ENCODE data around the gene ZNF581.

ZNF581 gene

DNA sequence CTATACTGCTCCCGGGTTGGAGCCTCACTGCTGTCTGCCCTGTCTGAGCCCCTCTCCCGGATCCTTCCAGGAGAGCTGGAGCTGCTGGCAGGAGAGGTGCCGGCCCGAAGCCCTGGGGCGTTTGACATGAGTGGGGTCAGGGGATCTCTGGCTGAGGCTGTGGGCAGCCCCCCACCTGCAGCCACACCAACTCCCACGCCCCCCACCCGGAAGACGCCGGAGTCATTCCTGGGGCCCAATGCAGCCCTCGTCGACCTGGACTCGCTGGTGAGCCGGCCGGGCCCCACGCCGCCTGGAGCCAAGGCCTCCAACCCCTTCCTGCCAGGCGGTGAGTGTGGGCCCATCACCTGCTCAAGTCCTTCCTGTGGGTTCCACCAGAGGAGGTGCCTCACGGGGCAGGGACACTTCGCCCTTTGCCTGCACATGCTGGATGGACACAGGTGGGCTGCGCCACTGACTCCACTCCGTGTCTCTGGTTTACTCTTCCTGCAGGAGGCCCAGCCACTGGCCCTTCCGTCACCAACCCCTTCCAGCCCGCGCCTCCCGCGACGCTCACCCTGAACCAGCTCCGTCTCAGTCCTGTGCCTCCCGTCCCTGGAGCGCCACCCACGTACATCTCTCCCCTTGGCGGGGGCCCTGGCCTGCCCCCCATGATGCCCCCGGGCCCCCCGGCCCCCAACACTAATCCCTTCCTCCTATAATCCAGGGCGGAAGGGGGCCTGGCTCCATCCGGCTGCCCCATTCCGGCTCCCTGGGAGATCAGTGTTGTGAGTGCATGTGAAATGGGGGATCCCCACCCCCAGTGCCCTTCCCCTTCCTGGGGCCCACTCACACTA, 51.4 kb downstream of the ZNF581 start:
- no peak for DNase-seq (ENCODE audit: low spot score)
